Measurements from ENCODE around the gene NEK7. TPM values are rescaled to one million over a fixed set of nuclear protein-coding genes. Genes with fewer than 3 reads are reported as not detected.

The NEK7 gene
- total RNA-seq, 2 experiments from 2014 or later: 68.9 to 71.7 TPM

GRCh38 chr1:198244772-198245171, 88.0 kb downstream of the NEK7 start:
- peaks cover 8% of the 10 kb centered on the region for H3K4me1 Mint-ChIP-seq
- peaks cover 33% of the 10 kb centered on the region for H3K36me3 Mint-ChIP-seq
- H3K4me3 Mint-ChIP-seq: no peak overlapping the region
- DNase-seq (no peak), ATAC-seq (ENCODE audit: low read depth) (no peak)
- POLR2A ChIA-PET: no interaction called here
- peaks cover 2% of the 10 kb centered on the region for H3K9me3 Mint-ChIP-seq
- no peaks in the 10 kb centered on the region for H3K27me3 Mint-ChIP-seq
- no peak overlapping the region for H3K27ac Mint-ChIP-seq

- Mint-ChIP-seq H3K4me3 (no peak overlapping the region), H3K27ac (no peak overlapping the region), H3K4me1 (peaks cover 8% of the 10 kb centered on the region), H3K27me3 (no peaks in the 10 kb centered on the region), H3K36me3 (peaks cover 29% of the 10 kb centered on the region), H3K9me3 (peaks cover 2% of the 10 kb centered on the region)
- ATAC-seq (ENCODE audit: low read depth) (no peak), DNase-seq (no peak)
- POLR2A ChIA-PET: no interaction called here
Measured at GRCh38 chr1:198245379-198245778, 88.6 kb downstream of the NEK7 start.

GRCh38 chr1:198246337-198246736, 89.5 kb downstream of the NEK7 start:
- peaks cover 5% of the 10 kb centered on the region for H3K4me1 Mint-ChIP-seq
- POLR2A ChIA-PET: no interaction called here
- peaks cover under 1% of the 10 kb centered on the region for H3K9me3 Mint-ChIP-seq

GRCh38 chr1:198253259-198253658, 96.5 kb downstream of the NEK7 start:
- ATAC-seq (ENCODE audit: low read depth): no peak
- POLR2A ChIA-PET: no interaction called here
- no peak for DNase-seq
- peaks cover 30% of the 10 kb centered on the region for H3K36me3 Mint-ChIP-seq
- H3K27ac Mint-ChIP-seq: no peak overlapping the region
- H3K4me1 Mint-ChIP-seq: peaks cover 19% of the 10 kb centered on the region
- H3K9me3 Mint-ChIP-seq: peaks cover 7% of the 10 kb centered on the region
- H3K27me3 Mint-ChIP-seq: no peaks in the 10 kb centered on the region
- no peak overlapping the region for H3K4me3 Mint-ChIP-seq

More at GRCh38 chr1:198246337-198246736, 89.5 kb downstream of the NEK7 start:
- Mint-ChIP-seq H3K36me3 (peaks cover 26% of the 10 kb centered on the region), H3K27me3 (no peaks in the 10 kb centered on the region), H3K4me3 (no peak overlapping the region), H3K27ac (no peak overlapping the region)
- ATAC-seq (ENCODE audit: low read depth) (no peak), DNase-seq (no peak)

- peak; percentile 56 for ATAC-seq (ENCODE audit: low read depth)
Measured at GRCh38 chr1:198253668-198254067, 96.9 kb downstream of the NEK7 start.

GRCh38 chr1:198254521-198254920, 97.7 kb downstream of the NEK7 start:
- H3K27ac Mint-ChIP-seq: no peak overlapping the region
- peaks cover 26% of the 10 kb centered on the region for H3K36me3 Mint-ChIP-seq
- peaks cover 27% of the 10 kb centered on the region for H3K4me1 Mint-ChIP-seq
- no peak overlapping the region for H3K4me3 Mint-ChIP-seq
- POLR2A ChIA-PET: no interaction called here
- DNase-seq: no peak
- H3K27me3 Mint-ChIP-seq: no peaks in the 10 kb centered on the region
- peaks cover 7% of the 10 kb centered on the region for H3K9me3 Mint-ChIP-seq
- no peak for ATAC-seq (ENCODE audit: low read depth)

More at GRCh38 chr1:198253668-198254067, 96.9 kb downstream of the NEK7 start:
- no peaks in the 10 kb centered on the region for H3K27me3 Mint-ChIP-seq
- peaks cover 7% of the 10 kb centered on the region for H3K9me3 Mint-ChIP-seq
- no peak overlapping the region for H3K4me3 Mint-ChIP-seq
- POLR2A ChIA-PET: no interaction called here
- DNase-seq: no peak
- peaks cover 21% of the 10 kb centered on the region for H3K4me1 Mint-ChIP-seq
- peaks cover 30% of the 10 kb centered on the region for H3K36me3 Mint-ChIP-seq
- peak overlapping the region; percentile 79 for H3K27ac Mint-ChIP-seq

GRCh38 chr1:198254948-198255347, 98.2 kb downstream of the NEK7 start:
- POLR2A ChIA-PET: no interaction called here
- Mint-ChIP-seq H3K9me3 (peaks cover 7% of the 10 kb centered on the region), H3K27ac (no peak overlapping the region), H3K27me3 (no peaks in the 10 kb centered on the region), H3K36me3 (peaks cover 26% of the 10 kb centered on the region), H3K4me3 (no peak overlapping the region), H3K4me1 (peaks cover 30% of the 10 kb centered on the region)
- DNase-seq (no peak), ATAC-seq (ENCODE audit: low read depth) (no peak)

- ATAC-seq (ENCODE audit: low read depth) (no peak), DNase-seq (no peak)
- Mint-ChIP-seq H3K36me3 (peaks cover 26% of the 10 kb centered on the region), H3K27ac (no peak overlapping the region), H3K4me1 (peaks cover 34% of the 10 kb centered on the region), H3K9me3 (peaks cover 7% of the 10 kb centered on the region), H3K27me3 (no peaks in the 10 kb centered on the region), H3K4me3 (no peak overlapping the region)
- POLR2A ChIA-PET: no interaction called here
Measured at GRCh38 chr1:198255784-198256183, 99.0 kb downstream of the NEK7 start.

- H3K9me3 Mint-ChIP-seq: no peaks in the 10 kb centered on the region
- H3K4me1 Mint-ChIP-seq: peaks cover 25% of the 10 kb centered on the region
- peaks cover 19% of the 10 kb centered on the region for H3K36me3 Mint-ChIP-seq
- POLR2A ChIA-PET: interaction anchor here (1.1 kb wide), 1 partner anchor 102 kb away, joined by 8 read pairs; no protein-coding TSS in a partner anchor
- no peak for DNase-seq
- peak overlapping the region; percentile 42 for H3K4me3 Mint-ChIP-seq
- peak; percentile 61 for ATAC-seq (ENCODE audit: low read depth)
- no peaks in the 10 kb centered on the region for H3K27me3 Mint-ChIP-seq
- H3K27ac Mint-ChIP-seq: peak overlapping the region; percentile 19
Measured at GRCh38 chr1:198258491-198258890, 101.7 kb downstream of the NEK7 start.

- Mint-ChIP-seq H3K4me3 (no peak overlapping the region), H3K27ac (no peak overlapping the region), H3K4me1 (peaks cover 23% of the 10 kb centered on the region), H3K9me3 (no peaks in the 10 kb centered on the region), H3K36me3 (peaks cover 19% of the 10 kb centered on the region), H3K27me3 (no peaks in the 10 kb centered on the region)
- POLR2A ChIA-PET: no interaction called here
- DNase-seq: no peak
- no peak for ATAC-seq (ENCODE audit: low read depth)
Measured at GRCh38 chr1:198259333-198260074, 102.7 kb downstream of the NEK7 start.

- Mint-ChIP-seq H3K4me1 (peaks cover 20% of the 10 kb centered on the region), H3K36me3 (peaks cover 5% of the 10 kb centered on the region), H3K4me3 (no peak overlapping the region), H3K9me3 (no peaks in the 10 kb centered on the region), H3K27ac (no peak overlapping the region), H3K27me3 (no peaks in the 10 kb centered on the region)
- ATAC-seq (ENCODE audit: low read depth) (no peak), DNase-seq (no peak)
- POLR2A ChIA-PET: no interaction called here
Measured at GRCh38 chr1:198261886-198262285, 105.1 kb downstream of the NEK7 start.

- no peak for ATAC-seq (ENCODE audit: low read depth)
- Mint-ChIP-seq H3K27ac (no peak overlapping the region), H3K27me3 (no peaks in the 10 kb centered on the region), H3K36me3 (peaks cover 2% of the 10 kb centered on the region), H3K9me3 (no peaks in the 10 kb centered on the region), H3K4me3 (no peak overlapping the region), H3K4me1 (peaks cover 17% of the 10 kb centered on the region)
- no peak for DNase-seq
- POLR2A ChIA-PET: no interaction called here
Measured at GRCh38 chr1:198263186-198263585, 106.4 kb downstream of the NEK7 start.

- POLR2A ChIA-PET: no interaction called here
Measured at GRCh38 chr1:198264282-198264681, 107.5 kb downstream of the NEK7 start.

GRCh38 chr1:198265073-198265661, 108.4 kb downstream of the NEK7 start:
- no peak overlapping the region for H3K27ac Mint-ChIP-seq
- DNase-seq (no peak), ATAC-seq (ENCODE audit: low read depth) (no peak)
- no peaks in the 10 kb centered on the region for H3K27me3 Mint-ChIP-seq
- H3K36me3 Mint-ChIP-seq: peaks cover 2% of the 10 kb centered on the region
- POLR2A ChIA-PET: no interaction called here
- H3K4me1 Mint-ChIP-seq: peaks cover 6% of the 10 kb centered on the region
- H3K4me3 Mint-ChIP-seq: no peak overlapping the region
- H3K9me3 Mint-ChIP-seq: no peaks in the 10 kb centered on the region

More at GRCh38 chr1:198264282-198264681, 107.5 kb downstream of the NEK7 start:
- H3K27me3 Mint-ChIP-seq: no peaks in the 10 kb centered on the region
- peaks cover 2% of the 10 kb centered on the region for H3K36me3 Mint-ChIP-seq
- ATAC-seq (ENCODE audit: low read depth): no peak
- H3K4me3 Mint-ChIP-seq: no peak overlapping the region
- peaks cover 11% of the 10 kb centered on the region for H3K4me1 Mint-ChIP-seq
- DNase-seq: no peak
- no peaks in the 10 kb centered on the region for H3K9me3 Mint-ChIP-seq
- no peak overlapping the region for H3K27ac Mint-ChIP-seq

Measured in activated naive CD8-positive, alpha-beta T cell treated with anti-CD3 and anti-CD28 coated beads, Interleukin-2, amount 10 ng/mL, durations not matched to agents 7 days and 5 days (primary cell).